GM06990 (cell line): ENCODE data around the gene GPRIN1.

Experiments used
- DNase-seq: peaks from one replicate; pipeline ENCODE4 v3.0.0-alpha.2; 2011; ENCODE audit not compliant: insufficient read length; ENCODE audit errors: extremely low read depth
- H3K27me3 ChIP-seq: replicated peaks from 2 replicates; pipeline ENCODE4 v1.6.0; 2011; ENCODE audit warnings: low read length; ENCODE audit not compliant: control insufficient read depth, insufficient read depth
- H3K36me3 ChIP-seq: 2 replicates; pipeline ENCODE4 v1.5.1; 2011; ENCODE audit warnings: low read length; ENCODE audit not compliant: control insufficient read depth, insufficient read depth
- H3K4me3 ChIP-seq: replicated peaks from 2 replicates; pipeline ENCODE4 v1.5.1; 2011; ENCODE audit warnings: low read depth, mild to moderate bottlenecking, control low read depth, low read length
- TF ChIP-seq, protein P1 (sequence below): IDR thresholded peaks from 2 replicates; pipeline ENCODE4 v1.5.1; 2011; ENCODE audit warnings: low read length, control low read depth, mild to moderate bottlenecking, inconsistent platforms; ENCODE audit not compliant: insufficient read depth, poor library complexity, severe bottlenecking

Gene GPRIN1

DNA sequence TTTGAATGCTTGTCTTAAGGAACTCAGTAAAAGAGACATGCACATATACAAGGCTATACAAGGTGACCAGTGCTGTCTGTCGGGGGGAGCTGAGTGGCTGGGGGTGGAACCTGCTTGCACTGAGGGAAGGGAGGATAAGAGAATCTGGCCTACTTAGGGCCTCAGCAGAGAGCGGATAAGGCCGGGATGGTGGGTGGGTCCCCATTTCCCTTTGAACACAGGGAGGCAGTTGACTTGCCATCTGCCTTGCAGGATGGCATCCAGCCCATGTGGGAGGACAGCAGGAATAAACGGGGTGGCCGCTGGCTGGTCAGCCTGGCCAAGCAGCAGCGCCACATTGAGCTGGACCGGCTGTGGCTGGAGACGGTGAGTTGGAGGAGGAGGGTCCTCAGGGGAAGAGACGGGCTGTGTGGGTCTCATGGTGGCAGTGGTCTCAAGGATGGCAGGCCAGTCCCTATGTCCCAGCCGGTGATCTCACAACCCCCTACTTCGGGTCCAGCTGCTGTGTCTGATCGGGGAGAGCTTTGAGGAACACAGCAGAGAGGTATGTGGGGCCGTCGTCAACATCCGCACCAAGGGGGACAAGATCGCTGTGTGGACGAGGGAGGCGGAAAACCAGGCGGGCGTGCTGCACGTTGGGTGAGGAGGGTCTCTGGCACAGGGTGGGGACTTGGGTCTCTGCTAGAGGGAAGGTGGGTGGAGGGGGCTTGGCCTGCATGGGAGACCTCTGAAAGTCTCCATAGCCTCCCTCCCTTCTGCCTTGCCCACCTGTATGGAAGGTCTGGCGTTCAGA lies 35.1 kb upstream of the GPRIN1 start:
- TF ChIP-seq, protein P1, sequence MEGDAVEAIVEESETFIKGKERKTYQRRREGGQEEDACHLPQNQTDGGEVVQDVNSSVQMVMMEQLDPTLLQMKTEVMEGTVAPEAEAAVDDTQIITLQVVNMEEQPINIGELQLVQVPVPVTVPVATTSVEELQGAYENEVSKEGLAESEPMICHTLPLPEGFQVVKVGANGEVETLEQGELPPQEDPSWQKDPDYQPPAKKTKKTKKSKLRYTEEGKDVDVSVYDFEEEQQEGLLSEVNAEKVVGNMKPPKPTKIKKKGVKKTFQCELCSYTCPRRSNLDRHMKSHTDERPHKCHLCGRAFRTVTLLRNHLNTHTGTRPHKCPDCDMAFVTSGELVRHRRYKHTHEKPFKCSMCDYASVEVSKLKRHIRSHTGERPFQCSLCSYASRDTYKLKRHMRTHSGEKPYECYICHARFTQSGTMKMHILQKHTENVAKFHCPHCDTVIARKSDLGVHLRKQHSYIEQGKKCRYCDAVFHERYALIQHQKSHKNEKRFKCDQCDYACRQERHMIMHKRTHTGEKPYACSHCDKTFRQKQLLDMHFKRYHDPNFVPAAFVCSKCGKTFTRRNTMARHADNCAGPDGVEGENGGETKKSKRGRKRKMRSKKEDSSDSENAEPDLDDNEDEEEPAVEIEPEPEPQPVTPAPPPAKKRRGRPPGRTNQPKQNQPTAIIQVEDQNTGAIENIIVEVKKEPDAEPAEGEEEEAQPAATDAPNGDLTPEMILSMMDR: no peak
- Histone ChIP-seq H3K27me3 (no peaks in the 10 kb centered on the region), H3K36me3 (no peaks in the 10 kb centered on the region), H3K4me3 (no peak overlapping the region)
- DNase-seq: no peak

DNA sequence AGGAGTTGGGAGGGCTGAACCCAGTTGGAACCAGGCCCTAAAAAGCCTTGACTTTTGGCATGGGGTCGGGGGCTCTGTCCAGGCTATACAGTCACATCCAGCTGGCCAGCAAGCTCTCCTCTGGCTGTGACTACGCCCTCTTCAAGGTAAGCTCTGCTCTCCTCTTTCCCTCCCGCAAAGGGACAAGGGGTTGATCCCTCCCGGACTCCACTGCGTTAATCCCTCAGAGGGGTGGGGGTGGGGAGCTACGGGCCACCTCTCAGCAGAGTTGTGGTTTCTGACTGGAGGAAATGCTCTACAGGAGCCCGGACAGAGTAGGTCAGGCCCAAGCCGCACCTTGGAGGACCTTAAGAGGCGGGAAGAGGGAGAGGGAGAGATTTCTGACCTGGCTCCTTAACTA lies 34.3 kb upstream of the GPRIN1 start:
- Histone ChIP-seq H3K4me3 (no peak overlapping the region), H3K36me3 (no peaks in the 10 kb centered on the region), H3K27me3 (no peaks in the 10 kb centered on the region)
- TF ChIP-seq, protein P1: no peak
- no peak for DNase-seq

DNA sequence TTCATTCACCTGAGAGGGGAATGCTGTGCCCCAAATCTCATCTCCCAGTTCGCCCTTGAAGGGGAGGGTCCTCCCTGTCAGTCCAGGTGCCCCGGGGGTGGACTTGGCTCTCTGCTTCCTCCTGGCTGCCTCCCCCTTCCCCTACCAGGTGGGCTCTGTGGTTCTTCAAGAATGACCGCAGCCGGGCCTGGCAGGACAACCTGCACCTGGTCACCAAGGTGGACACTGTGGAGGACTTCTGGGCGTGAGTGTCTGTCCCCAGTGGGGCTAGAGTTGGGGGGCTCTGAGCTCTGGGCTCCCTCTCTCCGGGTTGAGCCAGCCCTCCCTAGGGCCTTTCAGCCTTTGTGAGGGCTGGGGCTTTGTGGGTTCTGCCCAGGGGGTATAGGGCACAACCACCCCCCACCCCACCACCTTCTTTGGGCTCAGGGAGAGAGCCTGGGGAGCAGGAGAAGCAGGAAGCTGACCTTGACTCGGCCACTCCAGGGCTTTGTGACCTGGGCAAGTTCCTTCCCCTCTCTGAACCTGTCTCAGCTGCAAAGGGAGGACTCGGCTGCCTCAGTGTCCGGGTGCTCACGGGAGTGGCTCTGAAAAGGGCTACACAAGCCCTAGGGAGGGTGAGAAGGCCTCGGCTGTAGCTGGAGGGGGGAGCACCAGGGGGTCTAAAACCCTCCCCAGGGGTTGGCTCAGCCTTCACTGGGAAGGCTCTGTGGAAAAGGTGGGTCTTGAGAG lies 33.7 kb upstream of the GPRIN1 start:
- DNase-seq: no peak
- Histone ChIP-seq H3K36me3 (no peaks in the 10 kb centered on the region), H3K4me3 (no peak overlapping the region), H3K27me3 (no peaks in the 10 kb centered on the region)
- TF ChIP-seq, protein P1: no peak

DNA sequence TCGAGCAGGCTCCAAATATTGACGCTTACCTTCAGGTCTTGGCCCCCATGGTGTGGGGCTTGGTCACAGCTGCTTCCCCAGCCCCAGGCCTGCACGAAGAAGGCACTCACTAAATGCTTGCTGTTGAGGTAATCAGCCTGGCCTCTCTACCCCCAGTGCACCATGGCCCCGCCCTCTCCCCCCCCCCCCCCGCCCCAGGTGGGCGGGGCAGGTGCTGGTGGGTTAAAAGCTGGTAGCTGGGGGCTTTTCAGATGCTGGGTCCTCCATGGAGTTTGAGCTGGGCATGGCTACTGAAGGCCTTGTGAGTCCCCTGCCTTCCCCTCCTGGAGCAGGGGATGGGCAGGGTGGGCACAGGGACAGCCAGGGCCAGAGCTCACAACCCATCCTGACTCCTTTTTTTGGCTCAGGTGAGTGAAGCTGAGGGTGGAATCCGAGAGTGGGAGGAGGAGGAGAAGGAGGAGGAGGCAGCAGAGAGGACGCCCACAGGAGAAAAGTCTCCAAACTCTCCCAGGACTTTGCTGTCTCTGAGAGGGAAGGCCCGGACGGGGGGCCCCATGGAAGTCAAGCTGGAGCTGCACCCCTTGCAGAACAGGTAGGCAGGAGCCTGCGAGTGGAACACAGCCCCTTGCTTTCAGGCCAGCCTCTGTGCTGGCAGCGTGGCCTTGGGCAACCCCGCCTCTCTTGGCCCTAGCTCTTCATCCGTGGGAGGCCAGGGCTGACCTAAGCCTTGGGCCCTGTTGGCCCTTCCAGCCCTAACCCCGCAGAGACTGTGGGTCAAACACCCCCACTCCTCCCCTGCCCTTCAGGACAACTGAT lies 32.9 kb upstream of the GPRIN1 start:
- H3K4me3 ChIP-seq: no peak overlapping the region
- TF ChIP-seq, protein P1: no peak
- DNase-seq: no peak
- H3K36me3 ChIP-seq: no peaks in the 10 kb centered on the region
- H3K27me3 ChIP-seq: no peaks in the 10 kb centered on the region; the same call in 1 of the 2 replicates

DNA sequence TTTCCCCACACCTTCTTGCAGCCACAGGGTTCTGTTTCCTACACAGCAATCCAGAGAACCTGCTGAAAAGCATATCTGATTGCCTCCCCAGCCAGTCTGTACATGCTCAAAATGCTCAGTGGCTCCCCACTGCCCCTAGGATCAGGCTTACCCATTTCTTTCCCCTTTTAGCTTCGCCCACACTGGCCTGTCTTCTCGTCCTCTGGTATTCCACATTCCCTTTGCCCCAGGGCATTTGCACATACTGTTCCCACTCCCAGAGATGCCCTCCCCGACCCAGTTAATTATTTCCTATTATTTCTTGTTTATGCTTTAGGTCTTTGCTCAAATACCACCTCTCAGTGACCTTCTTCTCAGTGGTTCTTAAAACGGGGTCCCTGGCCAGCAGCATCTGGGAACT lies 30.7 kb upstream of the GPRIN1 start:
- Histone ChIP-seq H3K36me3 (no peaks in the 10 kb centered on the region), H3K4me3 (no peak overlapping the region), H3K27me3 (no peaks in the 10 kb centered on the region; the same call in none of the 2 replicates)
- no peak for DNase-seq
- TF ChIP-seq, protein P1: no peak
